ENCODE measurements around the gene MSX1. TPM values are rescaled to one million over a fixed set of nuclear protein-coding genes. Genes with fewer than 3 reads are reported as not detected.

Gene MSX1
- total RNA-seq, 6 donors from 2014 or later, result 1.1 to 16.8 (median 1.8) TPM; not detected in 1

GRCh38 chr4:4849524-4850193, 9.8 kb upstream of the MSX1 start:
- H3K27me3 ChIP-seq, result peaks cover 0 to 32% (median 15%) of the 10 kb centered on the region in 4 donors
- H3K4me3 ChIP-seq, result no peak overlapping the region
- peaks cover 14 to 17% (median 16%) of the 10 kb centered on the region in 4 donors for H3K4me1 ChIP-seq
- WGBS, 2 donors, result 83% methylated on average over 8 to 9 of the region's 9 CpGs
- TF ChIP-seq EP300 (IDR thresholded peaks at IDR 0.05), result no peak
- TF ChIP-seq, protein P1, sequence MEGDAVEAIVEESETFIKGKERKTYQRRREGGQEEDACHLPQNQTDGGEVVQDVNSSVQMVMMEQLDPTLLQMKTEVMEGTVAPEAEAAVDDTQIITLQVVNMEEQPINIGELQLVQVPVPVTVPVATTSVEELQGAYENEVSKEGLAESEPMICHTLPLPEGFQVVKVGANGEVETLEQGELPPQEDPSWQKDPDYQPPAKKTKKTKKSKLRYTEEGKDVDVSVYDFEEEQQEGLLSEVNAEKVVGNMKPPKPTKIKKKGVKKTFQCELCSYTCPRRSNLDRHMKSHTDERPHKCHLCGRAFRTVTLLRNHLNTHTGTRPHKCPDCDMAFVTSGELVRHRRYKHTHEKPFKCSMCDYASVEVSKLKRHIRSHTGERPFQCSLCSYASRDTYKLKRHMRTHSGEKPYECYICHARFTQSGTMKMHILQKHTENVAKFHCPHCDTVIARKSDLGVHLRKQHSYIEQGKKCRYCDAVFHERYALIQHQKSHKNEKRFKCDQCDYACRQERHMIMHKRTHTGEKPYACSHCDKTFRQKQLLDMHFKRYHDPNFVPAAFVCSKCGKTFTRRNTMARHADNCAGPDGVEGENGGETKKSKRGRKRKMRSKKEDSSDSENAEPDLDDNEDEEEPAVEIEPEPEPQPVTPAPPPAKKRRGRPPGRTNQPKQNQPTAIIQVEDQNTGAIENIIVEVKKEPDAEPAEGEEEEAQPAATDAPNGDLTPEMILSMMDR (IDR thresholded peaks at IDR 0.05), result no peak
- TF ChIP-seq POLR2AphosphoS5 (IDR thresholded peaks at IDR 0.05), result no peak
- TF ChIP-seq POLR2A (IDR thresholded peaks at IDR 0.05), result no peak
- DNase-seq (no peak), ATAC-seq (ENCODE audit: low FRiP score in 2 of 2) (no peak)
- no peak overlapping the region for H3K27ac ChIP-seq
- H3K9me3 ChIP-seq, result no peaks in the 10 kb centered on the region
- H3K36me3 ChIP-seq, result no peaks in the 10 kb centered on the region

GRCh38 chr4:4851081-4851480, 8.4 kb upstream of the MSX1 start:
- Histone ChIP-seq H3K9me3 (no peaks in the 10 kb centered on the region), H3K36me3 (no peaks in the 10 kb centered on the region), H3K4me1 (peaks cover 14 to 32% (median 18%) of the 10 kb centered on the region in 4 donors), H3K4me3 (no peak overlapping the region), H3K27me3 (peaks cover 0 to 43% (median 25%) of the 10 kb centered on the region in 4 donors), H3K27ac (no peak overlapping the region)
- TF ChIP-seq POLR2AphosphoS5 (IDR thresholded peaks at IDR 0.05) (no peak), POLR2A (IDR thresholded peaks at IDR 0.05) (no peak), EP300 (IDR thresholded peaks at IDR 0.05) (no peak)
- TF ChIP-seq, protein P1 (IDR thresholded peaks at IDR 0.05), result no peak
- WGBS, 2 donors, result 79 to 93% methylated on average over 6 to 12 of the region's 12 CpGs
- DNase-seq (no peak), ATAC-seq (ENCODE audit: low FRiP score in 2 of 2) (no peak)

GRCh38 chr4:4851906-4852305, 7.6 kb upstream of the MSX1 start:
- H3K36me3 ChIP-seq, result no peaks in the 10 kb centered on the region
- H3K27me3 ChIP-seq, result peaks cover 4 to 51% (median 32%) of the 10 kb centered on the region in 4 donors

DNA sequence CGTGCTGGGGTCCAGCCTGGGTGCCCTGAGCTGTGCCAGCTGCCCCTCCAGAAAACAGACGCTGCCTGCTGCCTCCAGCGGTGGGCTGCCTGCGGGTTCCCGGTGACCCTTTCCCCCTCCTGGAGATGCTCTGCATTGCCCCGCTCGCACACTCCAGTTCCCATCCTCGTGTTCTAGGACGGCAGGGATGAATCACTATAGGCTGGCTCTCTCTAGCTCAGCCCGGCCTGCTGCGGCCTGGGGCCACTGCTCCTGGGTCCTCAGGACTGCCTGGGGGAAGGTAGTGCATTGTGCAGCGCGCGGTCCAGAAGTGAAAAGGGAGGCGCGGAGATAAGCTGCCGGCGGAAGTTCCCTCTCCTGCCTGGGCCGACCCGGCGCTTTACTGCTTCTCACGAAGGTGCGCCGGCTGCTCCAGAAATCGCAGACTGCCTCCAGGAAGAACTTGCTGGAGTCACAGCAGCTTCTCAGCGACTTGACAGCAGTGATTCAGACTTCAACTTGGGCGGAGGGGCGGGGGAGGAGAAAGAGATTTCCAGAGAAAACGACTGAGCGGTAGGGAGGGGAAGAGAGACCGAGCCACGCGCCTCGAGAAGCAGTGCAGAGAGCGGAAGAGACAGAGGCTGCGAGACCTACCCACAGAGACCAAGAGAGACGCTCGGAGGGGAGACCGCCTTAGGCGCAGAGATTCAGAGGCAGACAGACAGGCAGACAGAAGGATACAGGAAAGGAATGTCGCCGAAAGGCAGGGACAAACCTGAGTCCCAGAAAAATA, 6.7 kb upstream of the MSX1 start:
- 2 to 4% methylated on average over 36 to 42 of the region's 42 CpGs for WGBS, 2 donors
- Histone ChIP-seq H3K9me3 (no peaks in the 10 kb centered on the region), H3K27me3 (peaks cover 5 to 59% (median 40%) of the 10 kb centered on the region in 4 donors), H3K36me3 (no peaks in the 10 kb centered on the region), H3K27ac (no peak overlapping the region), H3K4me3 (peak overlapping the region in 3 of 4 donors; percentile 13 to 42 (median 34)), H3K4me1 (peaks cover 25 to 45% (median 29%) of the 10 kb centered on the region in 4 donors)
- ATAC-seq (ENCODE audit: low FRiP score in 2 of 2), result peak; percentile 8 to 81
- TF ChIP-seq POLR2AphosphoS5 (IDR thresholded peaks at IDR 0.05), result no peak
- TF ChIP-seq, protein P1 (IDR thresholded peaks at IDR 0.05), result peak in 1 of 6 experiments; percentile 23
- DNase-seq, result peak in 1 of 2 donors; percentile 78

More at GRCh38 chr4:4851906-4852305, 7.6 kb upstream of the MSX1 start:
- H3K9me3 ChIP-seq, result no peaks in the 10 kb centered on the region
- WGBS, 2 donors, result 65 to 77% methylated on average over 7 of the region's 7 CpGs
- TF ChIP-seq EP300 (IDR thresholded peaks at IDR 0.05) (no peak), POLR2AphosphoS5 (IDR thresholded peaks at IDR 0.05) (no peak), POLR2A (IDR thresholded peaks at IDR 0.05) (no peak)
- TF ChIP-seq, protein P1 (IDR thresholded peaks at IDR 0.05), result no peak
- H3K4me1 ChIP-seq, result peaks cover 21 to 40% (median 26%) of the 10 kb centered on the region in 4 donors
- no peak for DNase-seq
- no peak overlapping the region for H3K27ac ChIP-seq
- no peak overlapping the region for H3K4me3 ChIP-seq
- ATAC-seq (ENCODE audit: low FRiP score in 2 of 2), result no peak

Data from upper lobe of left lung (tissue), 6 donors.